Activated T-helper 17 cell treated with anti-CD3 and anti-CD28 coated beads, Interleukin-2, amount 50 U/mL, for 72 hours (primary cell): Measurements from ENCODE around the gene LEMD3. TPM values are rescaled to one million over a fixed set of nuclear protein-coding genes. Genes with fewer than 3 reads are reported as not detected.

ENCODE experiments used
- ATAC-seq: fragments of 150-1000 bp; cut with Tn5 transposase; replicated peaks from 2 replicates; pipeline ENCODE4 v1.10.0; 2021; ENCODE audit warnings: mild to moderate bottlenecking, moderate library complexity
- H3K27ac Mint-ChIP-seq: one replicate; pipeline ENCODE4 v1.8.0; 2022; ENCODE audit warnings: mixed read lengths
- H3K27me3 Mint-ChIP-seq: one replicate; pipeline ENCODE4 v1.8.0; 2022; ENCODE audit warnings: mixed read lengths
- H3K36me3 Mint-ChIP-seq: one replicate; pipeline ENCODE4 v1.8.0; 2022; ENCODE audit warnings: low read depth, mild to moderate bottlenecking, mixed read lengths
- H3K4me1 Mint-ChIP-seq: one replicate; pipeline ENCODE4 v1.8.0; 2022; ENCODE audit warnings: mixed read lengths
- H3K4me3 Mint-ChIP-seq: one replicate; pipeline ENCODE4 v1.8.0; 2022; ENCODE audit warnings: mild to moderate bottlenecking, mixed read lengths
- H3K9me3 Mint-ChIP-seq: one replicate; pipeline ENCODE4 v1.8.0; 2022; ENCODE audit warnings: mixed read lengths
- total RNA-seq, 2 donors: library from RNA; stranded (reverse); gene quantifications; one replicate each; pipeline ENCODE4 v1.2.3, GENCODE V29; 2022

LEMD3 gene
- total RNA-seq, result 10 to 100 TPM; 18.2 to 21.1 TPM

DNA sequence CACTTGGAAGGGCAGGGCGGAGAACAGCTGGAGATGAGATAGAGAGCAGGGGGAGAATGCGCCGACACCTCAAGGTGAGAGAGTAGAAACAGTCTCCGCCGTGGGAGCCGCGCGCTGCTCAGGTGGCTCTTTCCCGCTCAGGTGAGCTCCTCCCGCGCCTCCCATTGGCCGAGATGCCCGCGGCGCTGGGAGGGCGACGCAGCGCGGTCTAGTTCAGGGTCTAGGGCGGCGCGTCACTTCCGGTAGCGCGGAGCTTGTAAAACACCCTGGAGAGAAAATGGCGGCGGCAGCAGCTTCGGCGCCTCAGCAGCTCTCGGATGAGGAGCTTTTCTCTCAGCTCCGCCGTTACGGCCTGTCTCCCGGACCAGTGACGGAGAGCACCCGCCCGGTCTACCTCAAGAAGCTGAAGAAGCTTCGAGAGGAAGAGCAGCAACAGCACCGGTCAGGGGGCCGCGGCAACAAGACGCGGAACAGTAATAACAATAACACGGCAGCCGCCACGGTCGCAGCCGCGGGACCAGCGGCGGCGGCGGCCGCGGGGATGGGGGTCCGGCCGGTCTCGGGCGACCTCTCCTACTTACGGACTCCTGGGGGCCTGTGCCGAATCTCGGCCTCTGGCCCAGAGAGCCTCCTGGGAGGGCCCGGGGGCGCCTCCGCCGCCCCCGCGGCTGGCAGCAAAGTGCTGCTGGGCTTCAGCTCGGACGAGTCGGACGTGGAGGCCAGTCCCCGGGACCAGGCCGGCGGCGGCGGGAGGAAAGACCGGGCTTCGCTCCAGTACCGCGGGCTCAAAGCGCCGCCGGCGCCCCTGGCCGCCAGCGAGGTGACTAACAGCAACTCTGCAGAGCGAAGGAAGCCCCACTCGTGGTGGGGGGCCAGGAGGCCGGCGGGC lies at the start of gene LEMD3:
Gene LEMD3 (plus strand): TSS at position 264 of the 889 bp plus-strand sequence. CDS start 14 bp downstream, at position 278.
- H3K4me3 Mint-ChIP-seq, result no peak within 1 kb of the TSS
- peaks cover 11% of the 10 kb centered on the region for H3K4me1 Mint-ChIP-seq
- peak; percentile 96 for ATAC-seq
- H3K27me3 Mint-ChIP-seq, result no peaks in the 10 kb centered on the region
- H3K36me3 Mint-ChIP-seq, result peaks cover 41% of the 10 kb centered on the region
- peak within 1 kb of the TSS; percentile 97 for H3K27ac Mint-ChIP-seq
- no peaks in the 10 kb centered on the region for H3K9me3 Mint-ChIP-seq

DNA sequence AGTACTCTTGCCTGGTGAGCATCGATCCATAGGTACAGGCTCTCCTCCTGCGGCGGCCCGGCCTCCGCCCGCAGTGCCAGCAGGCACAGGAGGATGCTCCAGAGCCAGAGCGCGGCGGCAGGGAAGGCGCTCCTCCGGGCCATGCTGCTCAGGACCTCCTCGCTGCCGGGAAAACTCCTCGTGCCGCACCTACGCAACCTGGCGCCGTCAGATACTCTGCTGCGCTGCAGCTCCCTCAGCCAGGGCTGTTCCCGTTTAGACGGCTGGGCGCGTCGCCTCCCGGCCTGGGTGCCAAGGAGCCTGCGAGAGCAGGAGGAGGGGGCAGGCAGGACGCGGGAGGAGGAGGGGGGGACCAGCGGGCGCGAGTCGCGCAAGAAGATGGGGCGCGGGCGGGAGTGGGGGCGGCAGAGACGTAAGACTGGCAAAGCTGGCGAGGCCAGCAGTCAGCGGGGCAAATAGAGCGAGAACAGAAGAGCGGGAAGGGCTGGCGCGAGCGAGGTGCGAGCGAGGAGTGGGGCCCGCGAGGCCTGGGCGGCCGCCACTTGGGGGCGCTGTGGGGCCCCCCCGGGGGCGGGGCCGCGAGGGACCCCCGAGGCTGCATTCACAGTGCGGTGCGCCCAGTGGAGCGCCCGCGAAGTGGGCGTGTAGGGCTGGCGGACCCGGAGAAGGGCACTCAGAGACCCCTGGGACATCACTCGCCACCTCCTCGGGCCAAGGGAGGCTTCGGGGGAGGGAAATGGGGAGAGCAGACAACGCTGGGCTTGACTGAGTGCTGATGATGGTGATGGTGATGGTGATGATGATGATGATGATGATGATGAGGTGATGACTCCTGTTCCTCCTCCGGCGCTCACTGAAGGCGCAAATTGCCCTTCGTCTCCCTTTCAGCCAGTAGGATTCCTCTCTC lies 48.1 kb upstream of the LEMD3 start, which contains the start of gene WIF1:
Gene WIF1 (minus strand): TSS at position 257 of the 907 bp plus-strand sequence. CDS start 114 bp downstream, at position 143.
- peak within 1 kb of the TSS; percentile 56 for H3K4me3 Mint-ChIP-seq
- ATAC-seq, result peak; percentile 50
- H3K4me1 Mint-ChIP-seq, result no peaks in the 10 kb centered on the region
- no peaks in the 10 kb centered on the region for H3K36me3 Mint-ChIP-seq
- H3K27me3 Mint-ChIP-seq, result peaks cover 40% of the 10 kb centered on the region
- H3K27ac Mint-ChIP-seq, result no peak within 1 kb of the TSS
- no peaks in the 10 kb centered on the region for H3K9me3 Mint-ChIP-seq

DNA sequence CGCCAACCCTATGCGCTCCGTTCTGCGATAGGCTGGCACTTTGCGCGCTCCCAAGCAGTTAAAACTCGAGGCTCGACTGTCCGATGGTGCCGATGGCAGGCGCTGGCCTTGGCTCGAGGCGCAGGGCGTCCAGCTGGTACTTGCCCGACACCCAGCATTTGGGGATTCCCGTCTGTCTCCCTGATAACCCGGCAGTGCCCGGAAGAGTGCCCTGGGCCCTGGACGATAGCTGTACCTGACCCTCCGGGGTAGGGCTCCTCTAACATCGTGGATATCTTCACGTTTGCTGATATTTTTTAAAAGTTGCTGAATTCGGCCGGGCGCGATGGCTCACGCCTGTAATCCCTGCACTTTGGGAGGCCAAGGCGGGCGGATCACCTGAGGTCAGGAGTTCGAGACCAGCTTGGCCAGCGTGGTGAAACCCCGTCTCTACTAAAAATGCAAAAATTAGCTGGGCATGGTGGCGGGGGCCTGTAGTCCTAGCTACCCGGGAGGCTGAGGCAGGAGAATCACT lies 47.4 kb upstream of the LEMD3 start:
- Mint-ChIP-seq H3K4me1 (no peaks in the 10 kb centered on the region), H3K27me3 (peaks cover 37% of the 10 kb centered on the region), H3K4me3 (peak overlapping the region; percentile 56), H3K9me3 (no peaks in the 10 kb centered on the region), H3K36me3 (no peaks in the 10 kb centered on the region), H3K27ac (no peak overlapping the region)
- no peak for ATAC-seq

DNA sequence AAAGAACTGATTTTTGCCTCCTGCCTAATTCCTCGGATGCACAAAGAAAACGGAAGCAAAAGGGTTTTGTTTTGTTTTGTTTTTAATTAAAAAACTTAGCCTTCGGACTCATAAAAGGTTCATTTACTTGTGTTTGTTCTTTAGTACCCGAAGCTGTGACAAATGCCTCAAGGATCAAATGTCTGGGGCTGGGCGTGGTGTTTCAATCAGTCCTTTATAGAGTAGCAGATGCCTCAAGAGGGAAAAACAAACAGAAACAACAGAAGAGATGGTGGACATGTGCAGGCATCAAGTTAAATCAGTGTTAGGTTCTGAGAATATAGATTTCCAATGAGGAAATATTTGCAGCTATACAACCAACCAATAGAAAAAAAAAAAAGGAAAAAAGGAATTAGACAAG lies 46.7 kb upstream of the LEMD3 start:
- no peak for ATAC-seq
- Mint-ChIP-seq H3K4me1 (no peaks in the 10 kb centered on the region), H3K27ac (no peak overlapping the region), H3K36me3 (no peaks in the 10 kb centered on the region), H3K4me3 (no peak overlapping the region), H3K9me3 (no peaks in the 10 kb centered on the region), H3K27me3 (peaks cover 36% of the 10 kb centered on the region)

DNA sequence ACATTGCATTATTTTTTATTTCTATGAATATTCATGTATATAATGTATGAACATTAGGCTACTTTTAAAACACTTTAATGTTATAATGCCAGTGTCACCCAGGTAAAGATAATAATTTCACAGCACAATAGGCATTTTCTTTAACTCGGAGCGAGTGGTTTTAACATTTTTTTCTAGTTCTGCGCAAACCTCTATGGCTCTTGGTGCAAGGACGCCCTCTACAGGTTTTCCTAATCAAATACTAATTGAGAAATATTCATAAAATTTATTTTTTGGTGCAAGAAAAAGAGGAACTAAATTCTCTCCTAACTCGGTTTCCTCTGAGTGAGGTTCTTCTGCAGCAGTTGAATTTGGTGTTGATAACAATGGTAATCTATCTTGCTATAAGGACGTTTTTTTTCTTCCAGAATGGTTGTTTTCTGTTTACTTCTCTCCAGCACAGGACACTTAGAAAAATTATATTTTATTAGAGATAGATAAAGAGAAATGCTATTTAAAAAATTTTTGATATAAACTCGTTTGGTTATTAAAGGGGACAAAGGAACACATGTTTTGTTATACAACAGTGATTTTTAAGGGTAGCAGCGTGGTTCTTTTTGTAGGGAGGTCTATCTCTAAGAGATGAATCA lies 45.8 kb upstream of the LEMD3 start:
- H3K27ac Mint-ChIP-seq, result no peak overlapping the region
- H3K4me1 Mint-ChIP-seq, result no peaks in the 10 kb centered on the region
- no peak for ATAC-seq
- no peaks in the 10 kb centered on the region for H3K36me3 Mint-ChIP-seq
- no peak overlapping the region for H3K4me3 Mint-ChIP-seq
- H3K27me3 Mint-ChIP-seq, result peaks cover 31% of the 10 kb centered on the region
- no peaks in the 10 kb centered on the region for H3K9me3 Mint-ChIP-seq

DNA sequence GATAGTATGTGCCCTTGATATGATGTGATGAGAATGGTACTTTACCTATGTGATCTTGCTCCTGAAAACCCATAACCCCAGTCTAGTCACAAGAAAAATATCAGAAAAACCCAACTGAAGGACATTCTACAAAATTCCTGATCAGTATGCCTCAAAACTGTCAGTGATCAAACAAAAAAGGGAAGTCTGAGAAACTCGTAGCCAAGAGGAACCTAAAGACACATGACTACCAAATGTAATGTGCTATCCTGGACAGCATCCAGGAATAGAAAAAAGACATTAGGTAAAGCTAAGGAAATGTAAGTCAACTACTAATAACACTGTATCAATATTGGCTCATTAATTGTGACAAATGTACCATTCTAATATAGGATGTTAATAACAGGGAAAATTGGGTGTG lies 44.1 kb upstream of the LEMD3 start:
- no peak overlapping the region for H3K4me3 Mint-ChIP-seq
- H3K27me3 Mint-ChIP-seq, result peaks cover 26% of the 10 kb centered on the region
- no peaks in the 10 kb centered on the region for H3K36me3 Mint-ChIP-seq
- no peaks in the 10 kb centered on the region for H3K4me1 Mint-ChIP-seq
- no peaks in the 10 kb centered on the region for H3K9me3 Mint-ChIP-seq
- no peak overlapping the region for H3K27ac Mint-ChIP-seq
- no peak for ATAC-seq

DNA sequence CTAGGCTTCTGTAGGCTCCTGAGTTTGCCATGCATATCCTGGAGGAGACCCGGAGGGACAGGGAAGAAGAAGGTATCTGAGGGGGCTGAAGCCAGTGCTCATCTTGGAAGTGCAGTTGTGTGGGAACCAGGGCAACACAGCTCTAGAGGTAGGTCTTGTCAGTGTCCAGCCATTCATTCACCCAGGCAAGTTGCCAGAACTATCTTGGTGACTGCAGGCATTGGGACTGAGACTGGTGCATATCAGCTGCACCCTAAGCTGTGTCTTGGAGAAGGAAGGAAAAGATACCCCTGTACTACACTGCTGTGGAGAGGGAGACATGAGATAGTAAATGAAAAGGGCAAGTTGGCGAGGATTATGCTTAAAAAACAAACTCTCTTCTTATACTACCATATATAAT lies 43.4 kb upstream of the LEMD3 start:
- Mint-ChIP-seq H3K4me3 (no peak overlapping the region), H3K27me3 (peaks cover 20% of the 10 kb centered on the region), H3K9me3 (no peaks in the 10 kb centered on the region), H3K4me1 (no peaks in the 10 kb centered on the region), H3K27ac (no peak overlapping the region), H3K36me3 (no peaks in the 10 kb centered on the region)
- ATAC-seq, result no peak

DNA sequence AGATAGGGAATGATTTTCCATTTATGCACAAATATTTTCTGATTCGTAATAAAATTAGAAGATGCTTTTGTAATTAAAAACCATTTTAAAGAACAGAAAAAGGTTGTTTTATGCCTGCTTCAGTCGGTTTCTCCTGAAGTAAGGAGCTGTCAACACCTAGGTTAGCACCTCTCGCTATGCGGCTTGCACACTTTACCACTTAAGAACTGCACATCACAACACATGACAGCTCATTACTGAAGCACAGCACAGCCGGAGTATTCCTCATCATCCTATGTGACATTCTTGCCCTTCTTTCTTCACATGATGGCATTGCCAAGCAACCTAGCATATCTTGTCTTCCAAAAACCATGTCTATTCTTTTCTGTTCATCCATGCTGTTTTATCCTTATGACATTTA lies 42.9 kb upstream of the LEMD3 start:
- no peak overlapping the region for H3K27ac Mint-ChIP-seq
- H3K4me3 Mint-ChIP-seq, result no peak overlapping the region
- no peaks in the 10 kb centered on the region for H3K4me1 Mint-ChIP-seq
- no peaks in the 10 kb centered on the region for H3K9me3 Mint-ChIP-seq
- H3K27me3 Mint-ChIP-seq, result peaks cover 24% of the 10 kb centered on the region
- H3K36me3 Mint-ChIP-seq, result no peaks in the 10 kb centered on the region
- no peak for ATAC-seq

DNA sequence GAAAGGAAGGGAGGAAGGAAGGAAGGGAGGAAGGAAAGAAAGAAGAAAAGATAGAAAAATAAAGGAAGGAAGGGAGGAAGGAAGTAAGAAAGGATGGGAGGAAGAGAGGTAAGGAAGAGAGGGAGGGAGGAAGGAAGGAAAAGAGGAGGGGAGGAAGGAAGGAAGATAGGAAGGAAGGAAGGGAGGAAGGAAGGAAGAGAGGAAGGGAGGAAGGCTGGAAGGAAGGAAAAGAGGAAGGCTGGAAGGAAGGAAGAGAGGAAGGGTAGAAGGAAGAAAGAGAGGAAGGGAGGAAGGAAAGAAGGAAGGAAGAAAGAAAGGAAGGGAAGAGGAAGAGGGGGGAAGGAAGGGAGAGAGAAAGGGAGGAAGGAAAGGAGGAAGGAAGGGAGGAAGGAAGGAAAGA lies 35.5 kb upstream of the LEMD3 start:
- H3K4me3 Mint-ChIP-seq, result no peak overlapping the region
- ATAC-seq, result no peak
- no peaks in the 10 kb centered on the region for H3K36me3 Mint-ChIP-seq
- no peaks in the 10 kb centered on the region for H3K4me1 Mint-ChIP-seq
- no peak overlapping the region for H3K27ac Mint-ChIP-seq
- peaks cover 17% of the 10 kb centered on the region for H3K27me3 Mint-ChIP-seq
- H3K9me3 Mint-ChIP-seq, result peaks cover 11% of the 10 kb centered on the region

DNA sequence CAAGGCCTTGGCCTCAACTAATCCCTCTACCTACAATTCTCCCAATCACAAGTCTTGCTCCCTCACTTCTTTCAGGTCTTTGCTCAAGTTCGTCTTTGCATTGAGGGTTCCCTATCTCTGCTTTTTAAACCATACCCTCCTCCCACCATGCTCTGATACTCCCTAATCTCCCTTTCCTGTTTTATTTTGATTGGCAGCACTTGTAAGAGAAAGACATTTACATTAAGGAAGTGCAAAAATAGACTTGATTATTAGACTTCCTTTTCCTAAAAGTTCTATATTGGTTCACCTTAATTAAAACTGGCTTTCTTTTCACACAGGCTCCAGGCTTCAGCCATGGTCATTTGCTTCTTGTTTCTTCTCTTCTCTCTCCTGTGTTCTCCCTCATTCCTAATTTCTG lies 30.0 kb upstream of the LEMD3 start:
- Mint-ChIP-seq H3K36me3 (no peaks in the 10 kb centered on the region), H3K4me3 (no peak overlapping the region), H3K4me1 (no peaks in the 10 kb centered on the region), H3K9me3 (peaks cover 5% of the 10 kb centered on the region), H3K27ac (no peak overlapping the region), H3K27me3 (peaks cover 27% of the 10 kb centered on the region)
- ATAC-seq, result no peak

DNA sequence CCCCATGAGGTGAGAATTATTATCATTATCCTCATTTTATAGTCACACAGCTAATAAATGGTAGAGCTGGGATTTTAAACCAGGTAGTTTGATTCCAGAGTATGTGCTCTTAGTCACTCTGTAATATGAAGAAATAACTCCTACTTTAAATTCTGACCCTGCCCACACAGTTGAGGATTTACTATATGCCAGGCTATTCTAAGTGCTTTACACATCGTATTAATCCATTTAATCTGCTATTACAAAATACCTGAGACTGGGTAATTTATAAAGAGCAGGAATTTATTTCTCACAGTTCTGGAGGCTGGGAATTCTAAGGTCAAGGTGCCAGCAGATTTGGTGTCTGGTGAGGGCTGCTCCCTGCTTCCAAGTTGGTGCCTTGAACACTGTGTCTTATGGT lies 28.6 kb upstream of the LEMD3 start:
- ATAC-seq, result no peak
- H3K27ac Mint-ChIP-seq, result no peak overlapping the region
- H3K27me3 Mint-ChIP-seq, result peaks cover 27% of the 10 kb centered on the region
- peaks cover 5% of the 10 kb centered on the region for H3K9me3 Mint-ChIP-seq
- no peaks in the 10 kb centered on the region for H3K4me1 Mint-ChIP-seq
- no peak overlapping the region for H3K4me3 Mint-ChIP-seq
- H3K36me3 Mint-ChIP-seq, result no peaks in the 10 kb centered on the region

DNA sequence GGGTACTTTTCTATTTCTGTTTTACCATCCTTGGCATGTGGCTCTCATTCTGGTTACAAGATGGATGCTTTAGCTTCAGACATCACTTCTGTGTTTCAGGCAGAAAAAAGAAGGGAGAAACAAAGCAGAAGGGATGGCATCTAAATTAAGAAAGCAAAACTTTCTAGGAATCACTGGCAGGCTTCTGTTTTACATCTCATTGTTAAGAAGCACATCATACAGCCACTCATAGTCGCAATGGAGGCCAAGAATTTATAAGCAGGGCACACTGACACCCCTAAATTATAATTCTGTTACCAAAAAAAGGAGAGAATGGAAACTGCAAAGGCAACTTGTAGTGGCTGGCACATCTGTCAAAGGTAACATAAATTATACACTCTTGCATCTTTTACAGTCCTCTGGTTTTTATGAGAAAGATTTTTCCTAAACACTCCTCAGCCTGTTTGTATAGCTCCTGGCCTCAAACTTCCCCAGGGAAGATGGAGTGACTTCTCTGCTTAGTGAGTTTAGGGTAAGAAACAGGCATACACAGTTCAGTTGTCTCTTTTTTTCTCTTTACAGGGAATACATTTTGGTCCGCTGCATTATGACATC lies 22.0 kb upstream of the LEMD3 start:
- H3K9me3 Mint-ChIP-seq, result no peaks in the 10 kb centered on the region
- no peak overlapping the region for H3K4me3 Mint-ChIP-seq
- H3K27me3 Mint-ChIP-seq, result peaks cover 27% of the 10 kb centered on the region
- no peak for ATAC-seq
- H3K4me1 Mint-ChIP-seq, result no peaks in the 10 kb centered on the region
- no peaks in the 10 kb centered on the region for H3K36me3 Mint-ChIP-seq
- no peak overlapping the region for H3K27ac Mint-ChIP-seq

DNA sequence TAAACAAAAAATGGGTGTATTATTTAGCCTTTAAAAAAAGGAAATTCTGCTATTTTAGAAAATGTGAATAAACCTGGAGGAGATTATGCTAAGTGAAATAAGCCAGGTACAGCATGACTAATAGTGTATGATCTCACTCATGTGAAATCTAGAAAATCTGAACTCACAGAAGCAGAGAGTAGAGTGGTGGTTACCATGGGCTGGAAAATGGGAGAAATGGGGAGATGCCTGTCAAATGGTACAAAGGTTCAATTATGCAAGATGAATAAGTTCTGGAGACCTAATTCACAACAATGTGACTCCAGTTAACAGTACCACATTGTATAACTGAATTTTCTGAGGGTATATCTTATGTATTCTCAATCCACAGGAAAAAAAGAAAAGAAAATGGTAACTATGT lies 17.4 kb upstream of the LEMD3 start:
- Mint-ChIP-seq H3K36me3 (no peaks in the 10 kb centered on the region), H3K4me1 (peaks cover 10% of the 10 kb centered on the region), H3K27ac (no peak overlapping the region), H3K4me3 (no peak overlapping the region), H3K9me3 (no peaks in the 10 kb centered on the region), H3K27me3 (peaks cover 21% of the 10 kb centered on the region)
- ATAC-seq, result no peak

DNA sequence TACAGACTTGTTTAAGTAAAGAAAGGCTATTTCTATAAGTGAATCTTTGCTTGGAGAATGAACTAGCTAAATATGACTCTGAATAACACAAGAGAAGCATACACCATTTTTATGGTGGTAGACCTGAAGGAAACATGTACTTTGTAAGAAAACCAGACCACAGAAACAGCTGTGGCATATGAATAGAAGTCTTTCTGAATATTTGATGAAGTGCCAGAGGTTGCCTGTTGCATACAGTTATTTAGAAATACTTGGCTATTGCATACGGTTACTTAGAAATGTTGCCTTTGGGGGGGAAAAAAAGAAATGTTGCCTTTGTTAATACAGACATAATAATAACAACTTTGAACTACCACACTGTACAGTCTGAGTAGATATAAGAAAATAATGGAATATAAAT lies 16.8 kb upstream of the LEMD3 start:
- H3K27ac Mint-ChIP-seq, result no peak overlapping the region
- H3K9me3 Mint-ChIP-seq, result no peaks in the 10 kb centered on the region
- peaks cover 21% of the 10 kb centered on the region for H3K27me3 Mint-ChIP-seq
- H3K36me3 Mint-ChIP-seq, result no peaks in the 10 kb centered on the region
- H3K4me1 Mint-ChIP-seq, result peaks cover 11% of the 10 kb centered on the region
- ATAC-seq, result no peak
- H3K4me3 Mint-ChIP-seq, result no peak overlapping the region
